Measurements from ENCODE around the gene GTF2E1.
"Not testable (repeated sequence)": the region's sequence is repeated elsewhere in the genome, so short reads cannot be mapped to it uniquely, and the experiment has no call there.

- TF ChIP-seq, protein P1, sequence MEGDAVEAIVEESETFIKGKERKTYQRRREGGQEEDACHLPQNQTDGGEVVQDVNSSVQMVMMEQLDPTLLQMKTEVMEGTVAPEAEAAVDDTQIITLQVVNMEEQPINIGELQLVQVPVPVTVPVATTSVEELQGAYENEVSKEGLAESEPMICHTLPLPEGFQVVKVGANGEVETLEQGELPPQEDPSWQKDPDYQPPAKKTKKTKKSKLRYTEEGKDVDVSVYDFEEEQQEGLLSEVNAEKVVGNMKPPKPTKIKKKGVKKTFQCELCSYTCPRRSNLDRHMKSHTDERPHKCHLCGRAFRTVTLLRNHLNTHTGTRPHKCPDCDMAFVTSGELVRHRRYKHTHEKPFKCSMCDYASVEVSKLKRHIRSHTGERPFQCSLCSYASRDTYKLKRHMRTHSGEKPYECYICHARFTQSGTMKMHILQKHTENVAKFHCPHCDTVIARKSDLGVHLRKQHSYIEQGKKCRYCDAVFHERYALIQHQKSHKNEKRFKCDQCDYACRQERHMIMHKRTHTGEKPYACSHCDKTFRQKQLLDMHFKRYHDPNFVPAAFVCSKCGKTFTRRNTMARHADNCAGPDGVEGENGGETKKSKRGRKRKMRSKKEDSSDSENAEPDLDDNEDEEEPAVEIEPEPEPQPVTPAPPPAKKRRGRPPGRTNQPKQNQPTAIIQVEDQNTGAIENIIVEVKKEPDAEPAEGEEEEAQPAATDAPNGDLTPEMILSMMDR (tag by site-specific recombination; IDR thresholded peaks at IDR 0.05) = not testable (repeated sequence)
- TF ChIP-seq ZNF148 (tag by site-specific recombination; IDR thresholded peaks at IDR 0.05; ENCODE audit: borderline replicate concordance); REPIN1 (tag by site-specific recombination; IDR thresholded peaks at IDR 0.05; ENCODE audit: low read depth); TCF7L2 (IDR thresholded peaks at IDR 0.05; ENCODE audit: borderline replicate concordance, low read depth, low read length); ZNF423 (tag by site-specific recombination; IDR thresholded peaks at IDR 0.05); MZF1 (tag by site-specific recombination; IDR thresholded peaks at IDR 0.05; ENCODE audit: borderline replicate concordance): not testable (repeated sequence)
These were observed 23.2 kb upstream of the GTF2E1 start for GRCh38 chr3:120719167-120719834.

Data from HEK293 (cell line).